HEK293 (cell line): ENCODE measurements around the gene ANO7.

ENCODE experiments used
- CTCF ChIA-PET: fragments of 350-600 bp; formaldehyde crosslinking; extraction: SDS; loops from one replicate; lab custom pipeline; 2021; ENCODE audit warnings: antibody characterized with exemption; lab: Yijun Ruan, JAX
- POLR2A ChIA-PET: fragments of 300-600 bp; formaldehyde crosslinking; extraction: SDS; loops from one replicate; lab custom pipeline; 2020; ENCODE audit warnings: antibody characterized with exemption, inconsistent platforms; lab: Yijun Ruan, JAX
- H3K27ac ChIP-seq: fragments of 200-500 bp; sonication (Bioruptor generic); 2 replicates; pipeline ENCODE4 v1.5.1; 2014; ENCODE audit warnings: low read depth, low read length, control low read depth, inconsistent platforms; ENCODE audit errors: extremely low read depth
- H3K36me3 ChIP-seq, 2 experiments: fragments of 200-500 bp in 1 of 2; sonication (Bioruptor generic) in 1 of 2; 1 replicate in 1 of 2; 2 replicates in 1 of 2; pipeline ENCODE4 v1.5.1; 2014 to 2017; ENCODE audit warnings: inconsistent platforms in 2 of 2, low read length in 2 of 2; ENCODE audit not compliant: control insufficient read depth in 2 of 2, insufficient read depth in 1 of 2
- H3K4me1 ChIP-seq: fragments of 200-500 bp; sonication (Bioruptor generic); 2 replicates; pipeline ENCODE4 v1.5.1; 2014; ENCODE audit warnings: mild to moderate bottlenecking, low read length, inconsistent platforms; ENCODE audit not compliant: control insufficient read depth, insufficient read depth
- H3K4me3 ChIP-seq: 2 replicates; pipeline ENCODE4 v1.5.1; 2011; ENCODE audit warnings: low read depth, mild to moderate bottlenecking, control low read depth, low read length, moderate library complexity
- H3K9me3 ChIP-seq: fragments of 200-500 bp; sonication (Bioruptor generic); 2 replicates; pipeline ENCODE4 v1.5.1; 2014; ENCODE audit warnings: low read depth, low read length, inconsistent platforms; ENCODE audit not compliant: control insufficient read depth, insufficient read depth
- BCL11A ChIP-seq: fragments of 450-650 bp; formaldehyde crosslinking; IDR thresholded peaks from 2 replicates; pipeline ENCODE4 v1.5.1; 2016; ENCODE audit warnings: low read depth, missing biosample characterization, missing genetic modification characterization
- REPIN1 ChIP-seq: fragments of 450-650 bp; formaldehyde crosslinking; IDR thresholded peaks from 2 replicates; pipeline ENCODE4 v1.5.1; 2017; ENCODE audit warnings: missing biosample characterization, missing genetic modification characterization, low read depth
- SCRT1 ChIP-seq: fragments of 450-650 bp; formaldehyde crosslinking; IDR thresholded peaks from 2 replicates; pipeline ENCODE4 v1.5.1; 2016; ENCODE audit warnings: missing biosample characterization, missing genetic modification characterization, borderline replicate concordance
- ZBTB20 ChIP-seq: fragments of 450-650 bp; formaldehyde crosslinking; IDR thresholded peaks from 2 replicates; pipeline ENCODE4 v1.5.1; 2016; ENCODE audit warnings: missing biosample characterization, missing genetic modification characterization
- ZBTB6 ChIP-seq: fragments of 450-650 bp; formaldehyde crosslinking; IDR thresholded peaks from 2 replicates; pipeline ENCODE4 v1.5.1; 2017; ENCODE audit warnings: missing biosample characterization, missing genetic modification characterization
- ZNF335 ChIP-seq: fragments of 450-650 bp; formaldehyde crosslinking; conservative IDR thresholded peaks from 2 replicates; pipeline ENCODE4 v1.5.1; 2016; ENCODE audit warnings: missing biosample characterization, missing genetic modification characterization
- ZNF341 ChIP-seq: fragments of 450-650 bp; formaldehyde crosslinking; IDR thresholded peaks from 2 replicates; pipeline ENCODE4; 2016; ENCODE audit warnings: low read depth, missing biosample characterization, missing genetic modification characterization
- ZNF510 ChIP-seq: fragments of 450-650 bp; formaldehyde crosslinking; IDR thresholded peaks from 2 replicates; pipeline ENCODE4 v1.5.1; 2018; ENCODE audit warnings: mild to moderate bottlenecking, missing genetic modification characterization, missing biosample characterization; ENCODE audit not compliant: insufficient replicate concordance
- ZNF514 ChIP-seq: fragments of 450-650 bp; formaldehyde crosslinking; IDR thresholded peaks from 2 replicates; pipeline ENCODE4 v1.5.1; 2016; ENCODE audit warnings: missing biosample characterization, missing genetic modification characterization
- ZNF544 ChIP-seq: fragments of 450-650 bp; formaldehyde crosslinking; IDR thresholded peaks from 2 replicates; pipeline ENCODE4 v1.5.0; 2017; ENCODE audit warnings: missing biosample characterization, missing genetic modification characterization
- ZNF571 ChIP-seq: fragments of 450-650 bp; formaldehyde crosslinking; IDR thresholded peaks from 2 replicates; pipeline ENCODE4 v1.5.0; 2017; ENCODE audit warnings: missing biosample characterization, missing genetic modification characterization
- ZNF624 ChIP-seq: fragments of 450-650 bp; formaldehyde crosslinking; IDR thresholded peaks from 2 replicates; pipeline ENCODE4 v1.5.1; 2017; ENCODE audit warnings: missing biosample characterization, missing genetic modification characterization
- ZNF654 ChIP-seq: fragments of 450-650 bp; formaldehyde crosslinking; IDR thresholded peaks from 2 replicates; pipeline ENCODE4 v1.5.1; 2016; ENCODE audit warnings: low read depth, missing biosample characterization, missing genetic modification characterization
- ZNF777 ChIP-seq: fragments of 450-650 bp; formaldehyde crosslinking; IDR thresholded peaks from 2 replicates; pipeline ENCODE4 v1.5.1; 2017; ENCODE audit warnings: missing biosample characterization, missing genetic modification characterization, borderline replicate concordance
- ZNF837 ChIP-seq: fragments of 450-650 bp; formaldehyde crosslinking; IDR thresholded peaks from 2 replicates; pipeline ENCODE4 v1.5.1; 2016; ENCODE audit warnings: missing biosample characterization, missing genetic modification characterization
- TF ChIP-seq, protein P1 (sequence below): fragments of 450-650 bp; formaldehyde crosslinking; conservative IDR thresholded peaks from 2 replicates; pipeline ENCODE4 v1.5.1; 2016; ENCODE audit warnings: low read depth, missing biosample characterization, missing genetic modification characterization
- TF ChIP-seq, protein P2 (sequence below): fragments of 450-650 bp; formaldehyde crosslinking; IDR thresholded peaks from 2 replicates; pipeline ENCODE4 v1.5.1; 2016; ENCODE audit warnings: missing biosample characterization, missing genetic modification characterization
- TF ChIP-seq, protein P3 (sequence below): fragments of 450-650 bp; formaldehyde crosslinking; IDR thresholded peaks from 2 replicates; pipeline ENCODE4 v1.5.1; 2016; ENCODE audit warnings: missing biosample characterization, missing genetic modification characterization

ANO7 gene

GRCh38 chr2:241248289-241248688 lies 59.8 kb downstream of the ANO7 start (continued):
- TF ChIP-seq, protein P1, sequence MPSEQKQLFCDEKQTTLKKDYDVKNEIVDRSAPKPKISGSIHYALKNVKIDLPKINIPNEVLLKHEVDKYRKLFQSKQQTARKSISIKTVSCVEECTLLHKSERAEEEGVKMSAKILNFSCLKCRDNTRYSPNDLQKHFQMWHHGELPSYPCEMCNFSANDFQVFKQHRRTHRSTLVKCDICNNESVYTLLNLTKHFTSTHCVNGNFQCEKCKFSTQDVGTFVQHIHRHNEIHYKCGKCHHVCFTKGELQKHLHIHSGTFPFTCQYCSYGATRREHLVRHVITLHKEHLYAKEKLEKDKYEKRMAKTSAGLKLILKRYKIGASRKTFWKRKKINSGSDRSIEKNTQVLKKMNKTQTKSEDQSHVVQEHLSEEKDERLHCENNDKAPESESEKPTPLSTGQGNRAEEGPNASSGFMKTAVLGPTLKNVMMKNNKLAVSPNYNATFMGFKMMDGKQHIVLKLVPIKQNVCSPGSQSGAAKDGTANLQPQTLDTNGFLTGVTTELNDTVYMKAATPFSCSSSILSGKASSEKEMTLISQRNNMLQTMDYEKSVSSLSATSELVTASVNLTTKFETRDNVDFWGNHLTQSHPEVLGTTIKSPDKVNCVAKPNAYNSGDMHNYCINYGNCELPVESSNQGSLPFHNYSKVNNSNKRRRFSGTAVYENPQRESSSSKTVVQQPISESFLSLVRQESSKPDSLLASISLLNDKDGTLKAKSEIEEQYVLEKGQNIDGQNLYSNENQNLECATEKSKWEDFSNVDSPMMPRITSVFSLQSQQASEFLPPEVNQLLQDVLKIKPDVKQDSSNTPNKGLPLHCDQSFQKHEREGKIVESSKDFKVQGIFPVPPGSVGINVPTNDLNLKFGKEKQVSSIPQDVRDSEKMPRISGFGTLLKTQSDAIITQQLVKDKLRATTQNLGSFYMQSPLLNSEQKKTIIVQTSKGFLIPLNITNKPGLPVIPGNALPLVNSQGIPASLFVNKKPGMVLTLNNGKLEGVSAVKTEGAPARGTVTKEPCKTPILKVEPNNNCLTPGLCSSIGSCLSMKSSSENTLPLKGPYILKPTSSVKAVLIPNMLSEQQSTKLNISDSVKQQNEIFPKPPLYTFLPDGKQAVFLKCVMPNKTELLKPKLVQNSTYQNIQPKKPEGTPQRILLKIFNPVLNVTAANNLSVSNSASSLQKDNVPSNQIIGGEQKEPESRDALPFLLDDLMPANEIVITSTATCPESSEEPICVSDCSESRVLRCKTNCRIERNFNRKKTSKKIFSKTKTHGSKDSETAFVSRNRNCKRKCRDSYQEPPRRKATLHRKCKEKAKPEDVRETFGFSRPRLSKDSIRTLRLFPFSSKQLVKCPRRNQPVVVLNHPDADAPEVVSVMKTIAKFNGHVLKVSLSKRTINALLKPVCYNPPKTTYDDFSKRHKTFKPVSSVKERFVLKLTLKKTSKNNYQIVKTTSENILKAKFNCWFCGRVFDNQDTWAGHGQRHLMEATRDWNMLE (tag by site-specific recombination), result no peak
- no peak for TF ChIP-seq REPIN1 (tag by site-specific recombination)
- no peak for TF ChIP-seq ZNF544 (tag by site-specific recombination)
- TF ChIP-seq, all 188 proteins: peak for 0

- ChIA-PET POLR2A (no interaction called here), CTCF (no interaction called here)
- no peak overlapping the region for H3K4me3 ChIP-seq
- H3K36me3 ChIP-seq, result peaks cover 66 to 100% of the 10 kb centered on the region in 2 experiments
- TF ChIP-seq ZBTB20 (tag by site-specific recombination) (no peak), ZNF654 (no peak), ZBTB6 (tag by site-specific recombination) (no peak), ZNF624 (no peak)
- H3K4me1 ChIP-seq, result no peaks in the 10 kb centered on the region
- no peaks in the 10 kb centered on the region for H3K9me3 ChIP-seq
- H3K27ac ChIP-seq, result no peak overlapping the region
These were observed 60.4 kb downstream of the ANO7 start for GRCh38 chr2:241248897-241249296.

DNA sequence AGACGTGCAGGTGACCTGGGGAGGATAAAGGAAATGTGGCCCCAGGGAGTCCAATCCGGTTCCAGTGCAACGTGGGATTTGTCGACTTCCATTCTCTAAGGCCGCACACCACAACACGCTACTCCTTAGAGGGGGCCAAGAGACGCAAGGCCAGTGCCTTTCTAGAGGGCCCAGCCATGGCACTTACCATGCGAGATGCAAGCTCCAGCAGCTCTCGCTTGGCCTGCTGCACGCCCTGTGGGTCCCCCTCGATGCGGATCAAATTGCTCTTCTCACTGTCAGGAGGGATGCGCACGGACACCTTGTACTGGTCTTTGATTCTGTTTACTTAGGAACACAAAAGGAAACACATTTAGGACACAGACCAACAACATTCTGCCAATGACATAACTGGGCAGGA lies 61.2 kb downstream of the ANO7 start:
- TF ChIP-seq, protein P2, sequence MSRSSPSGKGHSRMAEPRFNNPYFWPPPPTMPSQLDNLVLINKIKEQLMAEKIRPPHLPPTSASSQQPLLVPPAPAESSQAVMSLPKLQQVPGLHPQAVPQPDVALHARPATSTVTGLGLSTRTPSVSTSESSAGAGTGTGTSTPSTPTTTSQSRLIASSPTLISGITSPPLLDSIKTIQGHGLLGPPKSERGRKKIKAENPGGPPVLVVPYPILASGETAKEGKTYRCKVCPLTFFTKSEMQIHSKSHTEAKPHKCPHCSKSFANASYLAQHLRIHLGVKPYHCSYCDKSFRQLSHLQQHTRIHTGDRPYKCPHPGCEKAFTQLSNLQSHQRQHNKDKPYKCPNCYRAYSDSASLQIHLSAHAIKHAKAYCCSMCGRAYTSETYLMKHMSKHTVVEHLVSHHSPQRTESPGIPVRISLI (tag by site-specific recombination), result no peak
- no peak for TF ChIP-seq ZNF571 (tag by site-specific recombination)
- no peak for TF ChIP-seq ZNF777 (tag by site-specific recombination)
- no peak for TF ChIP-seq ZNF837 (tag by site-specific recombination)
- TF ChIP-seq, protein P3, sequence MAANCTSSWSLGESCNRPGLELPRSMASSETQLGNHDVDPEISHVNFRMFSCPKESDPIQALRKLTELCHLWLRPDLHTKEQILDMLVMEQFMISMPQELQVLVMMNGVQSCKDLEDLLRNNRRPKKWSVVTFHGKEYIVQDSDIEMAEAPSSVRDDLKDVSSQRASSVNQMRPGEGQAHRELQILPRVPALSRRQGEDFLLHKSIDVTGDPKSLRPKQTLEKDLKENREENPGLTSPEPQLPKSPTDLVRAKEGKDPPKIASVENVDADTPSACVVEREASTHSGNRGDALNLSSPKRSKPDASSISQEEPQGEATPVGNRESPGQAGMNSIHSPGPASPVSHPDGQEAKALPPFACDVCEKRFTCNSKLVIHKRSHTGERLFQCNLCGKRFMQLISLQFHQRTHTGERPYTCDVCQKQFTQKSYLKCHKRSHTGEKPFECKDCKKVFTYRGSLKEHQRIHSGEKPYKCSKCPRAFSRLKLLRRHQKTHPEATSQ (tag by site-specific recombination), result no peak
- TF ChIP-seq, protein P1 (tag by site-specific recombination), result no peak
- TF ChIP-seq BCL11A (tag by site-specific recombination), result no peak
- TF ChIP-seq ZNF514 (tag by site-specific recombination), result no peak
- TF ChIP-seq SCRT1 (tag by site-specific recombination), result no peak
- TF ChIP-seq ZNF510 (tag by site-specific recombination), result no peak
- no peak for TF ChIP-seq ZNF335 (tag by site-specific recombination)
- TF ChIP-seq ZNF341, result no peak
- CTCF ChIA-PET, result no interaction called here
- POLR2A ChIA-PET, result interaction anchor here (1.4 kb wide), 1 partner anchor 24 kb away, joined by 3 read pairs; no protein-coding TSS in a partner anchor

More for the DNA sequence above, 61.2 kb downstream of the ANO7 start:
- H3K4me3 ChIP-seq, result no peak overlapping the region
- no peak overlapping the region for H3K27ac ChIP-seq
- H3K4me1 ChIP-seq, result no peaks in the 10 kb centered on the region
- no peaks in the 10 kb centered on the region for H3K9me3 ChIP-seq
- peaks cover 66 to 100% of the 10 kb centered on the region in 2 experiments for H3K36me3 ChIP-seq
